MCF 10A (cell line): Measurements from ENCODE around the gene FAM177A1. TPM values are rescaled to one million over a fixed set of nuclear protein-coding genes. Genes with fewer than 3 reads are reported as not detected.
A peak's percentile ranks its signal among the peaks of the same experiment; 100 is the strongest.

Experiments used
- BruUV-seq: library from RNA; stranded (reverse); fragments of 400-500 nt; replicated peaks from 2 replicates; lab custom pipeline; 2021; lab: Mats Ljungman, UMichigan
- CTCF ChIA-PET: fragments of 300-600 bp; sonication (Branson Sonifier 250); formaldehyde crosslinking; extraction: SDS; loops from one replicate; lab custom pipeline; 2021; ENCODE audit warnings: antibody characterized with exemption, inconsistent platforms; lab: Yijun Ruan, JAX
- POLR2A ChIA-PET: fragments of 300-600, 350-650 bp; sonication (Branson Sonifier 250); formaldehyde crosslinking; extraction: SDS; loops from one replicate; lab custom pipeline; 2020; ENCODE audit warnings: antibody characterized with exemption, inconsistent platforms; lab: Yijun Ruan, JAX
- DNase-seq: peaks from one replicate; pipeline ENCODE4 v3.0.0-alpha.2; 2018; ENCODE audit not compliant: unreplicated experiment
- H3K27ac Mint-ChIP-seq: one replicate; pipeline ENCODE4 v1.8.0; 2022; ENCODE audit warnings: mild to moderate bottlenecking, low read depth, mixed read lengths; ENCODE audit not compliant: unreplicated experiment
- H3K27me3 Mint-ChIP-seq: one replicate; pipeline ENCODE4 v1.8.0; 2022; ENCODE audit warnings: mixed read lengths; ENCODE audit not compliant: insufficient read depth, unreplicated experiment
- H3K36me3 Mint-ChIP-seq: one replicate; pipeline ENCODE4 v1.8.0; 2022; ENCODE audit warnings: mild to moderate bottlenecking, moderate library complexity, mixed read lengths; ENCODE audit not compliant: insufficient read depth, unreplicated experiment
- H3K4me1 Mint-ChIP-seq: one replicate; pipeline ENCODE4 v1.8.0; 2022; ENCODE audit warnings: mixed read lengths; ENCODE audit not compliant: insufficient read depth, unreplicated experiment
- H3K4me3 Mint-ChIP-seq: one replicate; pipeline ENCODE4 v1.8.0; 2022; ENCODE audit warnings: mild to moderate bottlenecking, moderate library complexity, mixed read lengths; ENCODE audit not compliant: unreplicated experiment
- H3K9me3 Mint-ChIP-seq: one replicate; pipeline ENCODE4 v1.8.0; 2022; ENCODE audit warnings: mixed read lengths; ENCODE audit not compliant: unreplicated experiment
- CTCF ChIP-seq: fragments of 200-600 bp; IDR thresholded peaks from one replicate; pipeline ENCODE4 v1.8.0; 2022; ENCODE audit warnings: antibody characterized with exemption, mild to moderate bottlenecking; ENCODE audit not compliant: unreplicated experiment
- intact Hi-C: fragments of 100-400 bp; cut with micrococcal nuclease; formaldehyde crosslinking; loops from 2 replicates; pipeline ENCODE4 v1.14.1; 2022
- total RNA-seq: library from RNA; stranded (reverse); gene quantifications from 2 replicates; pipeline ENCODE4 v1.2.3, GENCODE V29; 2022

FAM177A1 gene
- total RNA-seq, 1 experiment from 2014 or later = 73.9 TPM

GRCh38 chr14:35107866-35108265, 61.8 kb downstream of the FAM177A1 start:
- TF ChIP-seq CTCF = no peak
- peaks cover 64% of the 10 kb centered on the region for H3K36me3 Mint-ChIP-seq
- intact Hi-C loops = no loop called here
- H3K9me3 Mint-ChIP-seq = no peaks in the 10 kb centered on the region
- no peaks in the 10 kb centered on the region for H3K27me3 Mint-ChIP-seq
- ChIA-PET POLR2A (interaction anchor here (1.2 to 1.3 kb wide), 2 partner anchors 62 to 125 kb away, joined by 3 to 5 read pairs; partner anchors contain the start of genes FAM177A1 and SRP54), CTCF (interaction anchor here (0.7 to 1.4 kb wide), 3 partner anchors 11 to 306 kb away, joined by 3 to 4 read pairs (median 3); no protein-coding TSS in a partner anchor)
- DNase-seq = no peak
- BruUV-seq = no TSS peak
- no peak overlapping the region for H3K27ac Mint-ChIP-seq
- H3K4me3 Mint-ChIP-seq = no peak overlapping the region
- H3K4me1 Mint-ChIP-seq = no peaks in the 10 kb centered on the region

GRCh38 chr14:35112641-35113040, 66.6 kb downstream of the FAM177A1 start:
- BruUV-seq = no TSS peak
- no peak overlapping the region for H3K4me3 Mint-ChIP-seq
- intact Hi-C loops = no loop called here

GRCh38 chr14:35113308-35113950, 67.4 kb downstream of the FAM177A1 start:
- H3K27me3 Mint-ChIP-seq = no peaks in the 10 kb centered on the region
- no peak for TF ChIP-seq CTCF
- BruUV-seq = no TSS peak
- no peaks in the 10 kb centered on the region for H3K9me3 Mint-ChIP-seq
- no peak overlapping the region for H3K4me3 Mint-ChIP-seq
- H3K27ac Mint-ChIP-seq = peak overlapping the region; percentile 4
- H3K4me1 Mint-ChIP-seq = peaks cover 7% of the 10 kb centered on the region
- POLR2A ChIA-PET = interaction anchor here (3.0 kb wide), 1 partner anchor 8 kb away, joined by 10 read pairs; the partner anchor contains the start of genes PPP2R3C and PRORP
- no peak for DNase-seq
- CTCF ChIA-PET = interaction anchor here (0.7 kb wide), 1 partner anchor 311 kb away, joined by 4 read pairs; no protein-coding TSS in a partner anchor
- H3K36me3 Mint-ChIP-seq = peaks cover 58% of the 10 kb centered on the region
- intact Hi-C loops = no loop called here

More at GRCh38 chr14:35112641-35113040, 66.6 kb downstream of the FAM177A1 start:
- Mint-ChIP-seq H3K27ac (peak overlapping the region; percentile 4), H3K36me3 (peaks cover 64% of the 10 kb centered on the region), H3K27me3 (no peaks in the 10 kb centered on the region), H3K9me3 (no peaks in the 10 kb centered on the region), H3K4me1 (peaks cover 7% of the 10 kb centered on the region)
- TF ChIP-seq CTCF = no peak
- DNase-seq = no peak
- ChIA-PET POLR2A (interaction anchor here (3.0 kb wide), 1 partner anchor 9 kb away, joined by 10 read pairs; the partner anchor contains the start of genes PPP2R3C and PRORP), CTCF (interaction anchor here (0.7 kb wide), 1 partner anchor 312 kb away, joined by 4 read pairs; no protein-coding TSS in a partner anchor)

GRCh38 chr14:35114036-35114435, 68.0 kb downstream of the FAM177A1 start:
- no peak for DNase-seq
- Mint-ChIP-seq H3K4me3 (no peak overlapping the region), H3K4me1 (peaks cover 7% of the 10 kb centered on the region), H3K27me3 (no peaks in the 10 kb centered on the region), H3K27ac (no peak overlapping the region), H3K9me3 (no peaks in the 10 kb centered on the region), H3K36me3 (peaks cover 58% of the 10 kb centered on the region)
- intact Hi-C loops = no loop called here
- BruUV-seq = no TSS peak
- ChIA-PET CTCF (no interaction called here), POLR2A (interaction anchor here (0.8 kb wide), 1 partner anchor 436 kb away, joined by 3 read pairs; no protein-coding TSS in a partner anchor)
- TF ChIP-seq CTCF = no peak
